Uterus (tissue), 4 donors: Measurements from ENCODE around the gene ZCCHC3. TPM values are rescaled to one million over a fixed set of nuclear protein-coding genes. Genes with fewer than 3 reads are reported as not detected.

ENCODE experiments used
- DNase-seq, 2 donors: peaks; one replicate each; pipeline ENCODE4 v3.0.0-alpha.2; 2019 to 2020
- H3K27ac ChIP-seq, 2 donors: fragments of 200-600 bp; sonication (generic); 1 replicate in 1 of 2; 2 replicates in 1 of 2; pipeline ENCODE4 v1.5.1; 2016 to 2018
- H3K27me3 ChIP-seq, 2 donors: fragments of 200-600 bp; sonication (generic); one replicate each; pipeline ENCODE4 v1.5.1; 2018 to 2019; ENCODE audit warnings: control low read depth in 1 of 2
- H3K36me3 ChIP-seq, 2 donors: fragments of 200-600 bp; sonication (generic); one replicate each; pipeline ENCODE4 v1.5.1; 2019; ENCODE audit warnings: control low read depth in 1 of 2
- H3K4me1 ChIP-seq, 2 donors: fragments of 200-600 bp; sonication (generic); one replicate each; pipeline ENCODE4 v1.5.1; 2018 to 2019; ENCODE audit warnings: control low read depth in 1 of 2
- H3K4me3 ChIP-seq, 2 donors: fragments of 200-600 bp; sonication (generic); 1 replicate in 1 of 2; 2 replicates in 1 of 2; pipeline ENCODE4 v1.5.1; 2018 to 2019; ENCODE audit warnings: mild to moderate bottlenecking in 1 of 2
- H3K9me3 ChIP-seq, 2 donors: fragments of 200-600 bp; sonication (generic); one replicate each; pipeline ENCODE4 v1.5.1; 2019; ENCODE audit warnings: control low read depth in 1 of 2
- POLR2A ChIP-seq, 2 donors: fragments of 450-650 bp; IDR thresholded peaks; one replicate each; pipeline ENCODE4 v1.6.1; 2016; ENCODE audit warnings: antibody characterized with exemption in 2 of 2, mild to moderate bottlenecking in 1 of 2, moderate library complexity in 1 of 2
- intact Hi-C: fragments of 100-400 bp; cut with DNase I; formaldehyde crosslinking; loops from one replicate; pipeline ENCODE4 v1.15.1; 2023; ENCODE audit warnings: low total_unique reads
- total RNA-seq, 4 donors: library from RNA; depleted of rRNA in 3 of 4; stranded (reverse); fragments of >200 nt in 3 of 4; gene quantifications; one replicate each; pipeline versions ENCODE4 v1.1.0 to v1.2.4, GENCODE V29; 2014 to 2023
- TF ChIP-seq, protein P1 (sequence below), 4 experiments: fragments of 200-600 bp in 2 of 4; fragments of 450-650 bp in 2 of 4; sonication (generic) in 2 of 4; IDR thresholded peaks; one replicate each; pipeline ENCODE4 v1.5.1; 2016 to 2019; ENCODE audit warnings: antibody characterized with exemption in 4 of 4, mild to moderate bottlenecking in 2 of 4, moderate library complexity in 1 of 4
- donor health status: DM: yes; HTN: yes; CAD: no.

Gene ZCCHC3
- total RNA-seq, 4 donors from 2014 or later, result 3.3 to 56.7 (median 19.2) TPM

DNA sequence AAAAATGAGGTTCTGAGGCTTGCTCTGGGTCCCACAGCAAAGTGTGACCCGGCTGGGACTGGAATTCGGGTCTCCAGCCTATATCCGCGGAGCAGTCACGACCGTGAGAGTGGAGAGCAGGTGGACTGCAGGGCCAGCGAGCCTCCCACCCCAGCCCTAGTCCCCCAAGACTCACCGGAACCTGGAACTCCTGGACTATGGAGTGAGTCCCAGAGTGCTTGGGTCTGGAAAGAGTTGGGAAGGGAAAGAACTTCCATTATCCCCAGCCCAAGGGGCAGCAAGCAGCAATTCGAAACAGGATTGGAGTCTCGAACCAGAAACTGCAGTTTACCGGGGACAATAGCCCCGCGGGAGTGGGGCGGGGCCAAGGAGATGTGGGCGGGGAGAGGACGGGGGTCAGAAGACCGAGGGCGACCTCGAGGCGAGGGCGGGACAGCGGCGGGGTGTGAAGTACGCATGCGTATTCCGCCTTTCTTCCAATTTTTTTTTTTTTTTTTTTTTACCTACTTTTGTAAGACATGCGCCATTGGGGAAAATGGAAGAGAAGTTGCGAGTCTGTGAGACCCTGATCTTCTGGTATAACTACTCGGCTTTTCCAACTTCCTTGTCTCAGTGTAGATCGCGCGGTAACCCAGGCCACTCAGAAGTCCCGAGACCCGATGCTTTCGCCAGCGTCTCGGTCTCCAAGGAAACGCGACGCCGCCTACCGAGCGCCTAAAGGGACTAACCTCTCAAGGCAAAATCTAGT lies 7.1 kb upstream of the ZCCHC3 start, which contains the start of gene C20orf96:
TSS of gene C20orf96 (minus strand) at position 667 of the 748 bp plus-strand sequence. CDS start at position 527, 140 bp downstream.
- DNase-seq, result peak; percentile 91 to 92
- TF ChIP-seq POLR2A (IDR thresholded peaks at IDR 0.05), result no peak
- TF ChIP-seq, protein P1, sequence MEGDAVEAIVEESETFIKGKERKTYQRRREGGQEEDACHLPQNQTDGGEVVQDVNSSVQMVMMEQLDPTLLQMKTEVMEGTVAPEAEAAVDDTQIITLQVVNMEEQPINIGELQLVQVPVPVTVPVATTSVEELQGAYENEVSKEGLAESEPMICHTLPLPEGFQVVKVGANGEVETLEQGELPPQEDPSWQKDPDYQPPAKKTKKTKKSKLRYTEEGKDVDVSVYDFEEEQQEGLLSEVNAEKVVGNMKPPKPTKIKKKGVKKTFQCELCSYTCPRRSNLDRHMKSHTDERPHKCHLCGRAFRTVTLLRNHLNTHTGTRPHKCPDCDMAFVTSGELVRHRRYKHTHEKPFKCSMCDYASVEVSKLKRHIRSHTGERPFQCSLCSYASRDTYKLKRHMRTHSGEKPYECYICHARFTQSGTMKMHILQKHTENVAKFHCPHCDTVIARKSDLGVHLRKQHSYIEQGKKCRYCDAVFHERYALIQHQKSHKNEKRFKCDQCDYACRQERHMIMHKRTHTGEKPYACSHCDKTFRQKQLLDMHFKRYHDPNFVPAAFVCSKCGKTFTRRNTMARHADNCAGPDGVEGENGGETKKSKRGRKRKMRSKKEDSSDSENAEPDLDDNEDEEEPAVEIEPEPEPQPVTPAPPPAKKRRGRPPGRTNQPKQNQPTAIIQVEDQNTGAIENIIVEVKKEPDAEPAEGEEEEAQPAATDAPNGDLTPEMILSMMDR (IDR thresholded peaks at IDR 0.05), result peak; percentile 27 to 60 (median 41)
- Histone ChIP-seq H3K9me3 (no peaks in the 10 kb centered on the region), H3K27ac (peak within 1 kb of the TSS; percentile 86 to 89), H3K4me3 (peak within 1 kb of the TSS; percentile 60 to 75), H3K27me3 (no peaks in the 10 kb centered on the region), H3K4me1 (no peaks in the 10 kb centered on the region), H3K36me3 (no peaks in the 10 kb centered on the region)
- intact Hi-C loops, result no loop called here

DNA sequence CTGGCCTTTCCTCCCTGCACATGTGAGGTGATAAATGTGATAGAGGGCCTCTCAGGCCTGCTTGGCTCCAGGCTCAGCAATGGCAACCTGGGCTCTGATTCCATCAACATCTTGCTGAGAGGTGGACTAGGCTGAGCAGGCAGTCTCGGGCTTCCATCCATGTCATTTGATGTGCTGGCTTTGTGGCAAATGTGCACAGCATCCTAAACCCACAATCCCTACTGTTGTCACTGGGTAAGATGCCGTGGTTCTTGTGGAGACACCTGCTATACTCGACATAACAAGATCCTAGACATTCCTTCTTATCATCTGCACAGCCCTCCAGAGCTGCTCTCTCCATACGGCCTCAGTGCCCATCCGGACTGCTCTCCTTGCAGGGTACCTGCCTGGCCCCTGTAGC lies 2.8 kb upstream of the ZCCHC3 start:
- Histone ChIP-seq H3K36me3 (no peaks in the 10 kb centered on the region), H3K27me3 (no peaks in the 10 kb centered on the region), H3K9me3 (no peaks in the 10 kb centered on the region), H3K4me1 (no peaks in the 10 kb centered on the region), H3K27ac (no peak overlapping the region), H3K4me3 (no peak overlapping the region)
- no peak for DNase-seq
- intact Hi-C loops, result no loop called here
- TF ChIP-seq, protein P1 (IDR thresholded peaks at IDR 0.05), result no peak
- TF ChIP-seq POLR2A (IDR thresholded peaks at IDR 0.05), result no peak

GRCh38 chr20:295804-296203 lies 1.6 kb upstream of the ZCCHC3 start:
- no peak for TF ChIP-seq POLR2A (IDR thresholded peaks at IDR 0.05)
- TF ChIP-seq, protein P1 (IDR thresholded peaks at IDR 0.05), result no peak
- Histone ChIP-seq H3K4me3 (no peak overlapping the region), H3K27me3 (no peaks in the 10 kb centered on the region), H3K36me3 (no peaks in the 10 kb centered on the region), H3K4me1 (peaks cover 0 to 6% of the 10 kb centered on the region in 2 donors), H3K27ac (no peak overlapping the region), H3K9me3 (no peaks in the 10 kb centered on the region)
- DNase-seq, result no peak
- intact Hi-C loops, result no loop called here

GRCh38 chr20:297925-298775 lies 780 bp downstream of the ZCCHC3 start:
- Histone ChIP-seq H3K4me1 (peaks cover 0 to 6% of the 10 kb centered on the region in 2 donors), H3K36me3 (no peaks in the 10 kb centered on the region), H3K27ac (peak overlapping the region; percentile 96 to 98), H3K27me3 (no peaks in the 10 kb centered on the region), H3K9me3 (no peaks in the 10 kb centered on the region), H3K4me3 (peak overlapping the region; percentile 79 to 94)
- TF ChIP-seq, protein P1 (IDR thresholded peaks at IDR 0.05), result no peak
- no peak for TF ChIP-seq POLR2A (IDR thresholded peaks at IDR 0.05)
- peak; percentile 45 to 65 for DNase-seq
- intact Hi-C loops, result no loop called here
